OCI-LY1 (cell line): ENCODE measurements around the gene PRDM8.

ENCODE experiments used
- H2AFZ ChIP-seq: fragments of 200-600 bp; sonication (generic), shearing (Covaris generic); 2 replicates; pipeline ENCODE4 v1.6.0; 2014; ENCODE audit warnings: antibody characterized with exemption, mild to moderate bottlenecking, low read length
- H3F3A ChIP-seq: fragments of 200-600 bp; sonication (generic), shearing (Covaris generic); 2 replicates; pipeline ENCODE4 v1.6.0; 2014; ENCODE audit warnings: mild to moderate bottlenecking, antibody characterized with exemption, low read length, moderate library complexity; ENCODE audit not compliant: insufficient read depth
- H3K27ac ChIP-seq: fragments of 200-600 bp; sonication (generic); 2 replicates; pipeline ENCODE4 v1.5.1; 2014; ENCODE audit warnings: low read length, mixed run types, mild to moderate bottlenecking, low read depth; ENCODE audit not compliant: poor library complexity, severe bottlenecking
- H3K27me3 ChIP-seq: fragments of 200-600 bp; sonication (generic); 2 replicates; pipeline ENCODE4 v1.6.0; 2014; ENCODE audit warnings: antibody characterized with exemption, mild to moderate bottlenecking, low read length, moderate library complexity; ENCODE audit not compliant: insufficient read depth
- H3K36me3 ChIP-seq: fragments of 200-600 bp; sonication (generic); 2 replicates; pipeline ENCODE4 v1.6.1; 2014; ENCODE audit warnings: mild to moderate bottlenecking, antibody characterized with exemption, low read length, moderate library complexity, mixed read lengths; ENCODE audit not compliant: insufficient read depth
- H3K4me1 ChIP-seq: fragments of 200-600 bp; sonication (generic); 2 replicates; pipeline ENCODE4 v1.5.1; 2014; ENCODE audit warnings: mild to moderate bottlenecking, low read length, moderate library complexity; ENCODE audit not compliant: insufficient read depth, severe bottlenecking
- H3K4me2 ChIP-seq: fragments of 200-600 bp; sonication (generic), shearing (Covaris generic); 2 replicates; pipeline ENCODE4 v1.6.1; 2014; ENCODE audit warnings: low read length
- H3K4me3 ChIP-seq: fragments of 200-600 bp; sonication (generic); 2 replicates; pipeline ENCODE4 v1.5.1; 2014; ENCODE audit warnings: low read length, low read depth, mild to moderate bottlenecking, mixed read lengths; ENCODE audit not compliant: poor library complexity, severe bottlenecking
- H3K79me2 ChIP-seq: fragments of 200-600 bp; shearing (Covaris generic); 2 replicates; pipeline ENCODE4 v1.6.1; 2016; ENCODE audit warnings: mixed run types, low read length, mixed read lengths; ENCODE audit not compliant: insufficient read depth
- H3K9ac ChIP-seq: fragments of 200-600 bp; sonication (generic), shearing (Covaris generic); 2 replicates; pipeline ENCODE4 v1.6.1; 2014; ENCODE audit warnings: mild to moderate bottlenecking, low read length, mixed read lengths
- H3K9me2 ChIP-seq: fragments of 200-600 bp; sonication (generic), shearing (Covaris generic); 2 replicates; pipeline ENCODE4 v1.6.1; 2014; ENCODE audit warnings: low read depth, mild to moderate bottlenecking, low read length, mixed read lengths
- H3K9me3 ChIP-seq: fragments of 200-600 bp; shearing (Covaris generic); 2 replicates; pipeline ENCODE4 v1.6.1; 2014; ENCODE audit warnings: low read length, mixed read lengths
- H4K20me1 ChIP-seq: fragments of 200-600 bp; sonication (generic), shearing (Covaris generic); 2 replicates; pipeline ENCODE4 v1.6.0; 2016; ENCODE audit warnings: mild to moderate bottlenecking, low read length; ENCODE audit not compliant: insufficient read depth
- CTCF ChIP-seq: fragments of 200-600 bp; sonication (generic), shearing (Covaris generic); IDR thresholded peaks from 2 replicates; pipeline ENCODE4 v1.5.1; 2017; ENCODE audit warnings: mild to moderate bottlenecking, antibody characterized with exemption, low read length, moderate library complexity, mixed read lengths
- EZH2 ChIP-seq: fragments of 200-600 bp; sonication (generic), shearing (Covaris generic); IDR thresholded peaks from 2 replicates; pipeline ENCODE4 v1.8.0; 2017; ENCODE audit warnings: borderline replicate concordance, mixed run types, mild to moderate bottlenecking, antibody characterized with exemption, low read length, moderate library complexity, mixed read lengths

PRDM8 gene

GRCh38 chr4:80189581-80189955 lies 7.7 kb upstream of the PRDM8 start:
- Histone ChIP-seq H3K4me2 (no peak overlapping the region), H3K4me3 (no peak overlapping the region), H3K9ac (no peak overlapping the region), H3K27me3 (peaks cover 4% of the 10 kb centered on the region; the same call in 1 of the 2 replicates), H3K9me3 (no peaks in the 10 kb centered on the region), H3K4me1 (peaks cover 4% of the 10 kb centered on the region), H4K20me1 (no peaks in the 10 kb centered on the region), H3K27ac (no peak overlapping the region), H3K79me2 (no peaks in the 10 kb centered on the region), H2AFZ (no peak overlapping the region), H3K9me2 (no peaks in the 10 kb centered on the region), H3F3A (no peaks in the 10 kb centered on the region), H3K36me3 (no peaks in the 10 kb centered on the region)
- TF ChIP-seq CTCF, result no peak

GRCh38 chr4:80189956-80190677 lies 7.2 kb upstream of the PRDM8 start:
- Histone ChIP-seq H4K20me1 (no peaks in the 10 kb centered on the region), H3K4me1 (no peaks in the 10 kb centered on the region), H3K27me3 (peaks cover 4% of the 10 kb centered on the region; the same call in 1 of the 2 replicates), H3K79me2 (no peaks in the 10 kb centered on the region), H3K27ac (no peak overlapping the region), H3K36me3 (no peaks in the 10 kb centered on the region), H3K9me2 (no peaks in the 10 kb centered on the region), H3K4me2 (no peak overlapping the region), H3K4me3 (no peak overlapping the region), H3K9ac (no peak overlapping the region), H3K9me3 (no peaks in the 10 kb centered on the region), H2AFZ (no peak overlapping the region), H3F3A (no peaks in the 10 kb centered on the region)
- TF ChIP-seq EZH2 (no peak), CTCF (no peak)

- Histone ChIP-seq H3K79me2 (no peaks in the 10 kb centered on the region), H3K36me3 (no peaks in the 10 kb centered on the region), H4K20me1 (no peaks in the 10 kb centered on the region), H3K27me3 (peaks cover 4% of the 10 kb centered on the region; the same call in 1 of the 2 replicates), H3K4me2 (no peak overlapping the region), H3K9ac (no peak overlapping the region), H3K4me1 (no peaks in the 10 kb centered on the region), H3K9me2 (no peaks in the 10 kb centered on the region), H3K4me3 (no peak overlapping the region), H3F3A (no peaks in the 10 kb centered on the region), H3K27ac (no peak overlapping the region), H3K9me3 (no peaks in the 10 kb centered on the region), H2AFZ (no peak overlapping the region)
- TF ChIP-seq CTCF, result no peak
- no peak for TF ChIP-seq EZH2
Measured at GRCh38 chr4:80192252-80192866, 4.9 kb upstream of the PRDM8 start.
